OCI-LY1 (cell line): ENCODE results near the gene PCNX2.

Source experiments
- H2AFZ ChIP-seq: fragments of 200-600 bp; sonication (generic), shearing (Covaris generic); 2 replicates; pipeline ENCODE4 v1.6.0; 2014; ENCODE audit warnings: antibody characterized with exemption, mild to moderate bottlenecking, low read length
- H3F3A ChIP-seq: fragments of 200-600 bp; sonication (generic), shearing (Covaris generic); 2 replicates; pipeline ENCODE4 v1.6.0; 2014; ENCODE audit warnings: mild to moderate bottlenecking, antibody characterized with exemption, low read length, moderate library complexity; ENCODE audit not compliant: insufficient read depth
- H3K27ac ChIP-seq: fragments of 200-600 bp; sonication (generic); 2 replicates; pipeline ENCODE4 v1.5.1; 2014; ENCODE audit warnings: low read length, mixed run types, mild to moderate bottlenecking, low read depth; ENCODE audit not compliant: poor library complexity, severe bottlenecking
- H3K27me3 ChIP-seq: fragments of 200-600 bp; sonication (generic); 2 replicates; pipeline ENCODE4 v1.6.0; 2014; ENCODE audit warnings: antibody characterized with exemption, mild to moderate bottlenecking, low read length, moderate library complexity; ENCODE audit not compliant: insufficient read depth
- H3K36me3 ChIP-seq: fragments of 200-600 bp; sonication (generic); 2 replicates; pipeline ENCODE4 v1.6.1; 2014; ENCODE audit warnings: mild to moderate bottlenecking, antibody characterized with exemption, low read length, moderate library complexity, mixed read lengths; ENCODE audit not compliant: insufficient read depth
- H3K4me1 ChIP-seq: fragments of 200-600 bp; sonication (generic); 2 replicates; pipeline ENCODE4 v1.5.1; 2014; ENCODE audit warnings: mild to moderate bottlenecking, low read length, moderate library complexity; ENCODE audit not compliant: insufficient read depth, severe bottlenecking
- H3K4me2 ChIP-seq: fragments of 200-600 bp; sonication (generic), shearing (Covaris generic); 2 replicates; pipeline ENCODE4 v1.6.1; 2014; ENCODE audit warnings: low read length
- H3K4me3 ChIP-seq: fragments of 200-600 bp; sonication (generic); 2 replicates; pipeline ENCODE4 v1.5.1; 2014; ENCODE audit warnings: low read length, low read depth, mild to moderate bottlenecking, mixed read lengths; ENCODE audit not compliant: poor library complexity, severe bottlenecking
- H3K79me2 ChIP-seq: fragments of 200-600 bp; shearing (Covaris generic); 2 replicates; pipeline ENCODE4 v1.6.1; 2016; ENCODE audit warnings: mixed run types, low read length, mixed read lengths; ENCODE audit not compliant: insufficient read depth
- H3K9ac ChIP-seq: fragments of 200-600 bp; sonication (generic), shearing (Covaris generic); 2 replicates; pipeline ENCODE4 v1.6.1; 2014; ENCODE audit warnings: mild to moderate bottlenecking, low read length, mixed read lengths
- H3K9me2 ChIP-seq: fragments of 200-600 bp; sonication (generic), shearing (Covaris generic); 2 replicates; pipeline ENCODE4 v1.6.1; 2014; ENCODE audit warnings: low read depth, mild to moderate bottlenecking, low read length, mixed read lengths
- H3K9me3 ChIP-seq: fragments of 200-600 bp; shearing (Covaris generic); 2 replicates; pipeline ENCODE4 v1.6.1; 2014; ENCODE audit warnings: low read length, mixed read lengths
- H4K20me1 ChIP-seq: fragments of 200-600 bp; sonication (generic), shearing (Covaris generic); 2 replicates; pipeline ENCODE4 v1.6.0; 2016; ENCODE audit warnings: mild to moderate bottlenecking, low read length; ENCODE audit not compliant: insufficient read depth
- EZH2 ChIP-seq: fragments of 200-600 bp; sonication (generic), shearing (Covaris generic); IDR thresholded peaks from 2 replicates; pipeline ENCODE4 v1.8.0; 2017; ENCODE audit warnings: borderline replicate concordance, mixed run types, mild to moderate bottlenecking, antibody characterized with exemption, low read length, moderate library complexity, mixed read lengths
- TF ChIP-seq, protein P1 (sequence below): fragments of 200-600 bp; sonication (generic), shearing (Covaris generic); IDR thresholded peaks from 2 replicates; pipeline ENCODE4 v1.5.1; 2017; ENCODE audit warnings: mild to moderate bottlenecking, antibody characterized with exemption, low read length, moderate library complexity, mixed read lengths

The PCNX2 gene

GRCh38 chr1:232968965-232969364 is 326.6 kb downstream of the PCNX2 start:
- H3K27me3 ChIP-seq, result no peaks in the 10 kb centered on the region
- no peaks in the 10 kb centered on the region for H3K9me2 ChIP-seq
- TF ChIP-seq, protein P1, sequence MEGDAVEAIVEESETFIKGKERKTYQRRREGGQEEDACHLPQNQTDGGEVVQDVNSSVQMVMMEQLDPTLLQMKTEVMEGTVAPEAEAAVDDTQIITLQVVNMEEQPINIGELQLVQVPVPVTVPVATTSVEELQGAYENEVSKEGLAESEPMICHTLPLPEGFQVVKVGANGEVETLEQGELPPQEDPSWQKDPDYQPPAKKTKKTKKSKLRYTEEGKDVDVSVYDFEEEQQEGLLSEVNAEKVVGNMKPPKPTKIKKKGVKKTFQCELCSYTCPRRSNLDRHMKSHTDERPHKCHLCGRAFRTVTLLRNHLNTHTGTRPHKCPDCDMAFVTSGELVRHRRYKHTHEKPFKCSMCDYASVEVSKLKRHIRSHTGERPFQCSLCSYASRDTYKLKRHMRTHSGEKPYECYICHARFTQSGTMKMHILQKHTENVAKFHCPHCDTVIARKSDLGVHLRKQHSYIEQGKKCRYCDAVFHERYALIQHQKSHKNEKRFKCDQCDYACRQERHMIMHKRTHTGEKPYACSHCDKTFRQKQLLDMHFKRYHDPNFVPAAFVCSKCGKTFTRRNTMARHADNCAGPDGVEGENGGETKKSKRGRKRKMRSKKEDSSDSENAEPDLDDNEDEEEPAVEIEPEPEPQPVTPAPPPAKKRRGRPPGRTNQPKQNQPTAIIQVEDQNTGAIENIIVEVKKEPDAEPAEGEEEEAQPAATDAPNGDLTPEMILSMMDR, result no peak
- TF ChIP-seq EZH2, result no peak
- no peak overlapping the region for H3K27ac ChIP-seq
- H3K4me1 ChIP-seq, result no peaks in the 10 kb centered on the region
- no peaks in the 10 kb centered on the region for H4K20me1 ChIP-seq
- H3K79me2 ChIP-seq, result no peaks in the 10 kb centered on the region
- H3K9ac ChIP-seq, result no peak overlapping the region
- H3F3A ChIP-seq, result no peaks in the 10 kb centered on the region
- H3K9me3 ChIP-seq, result peaks cover 11% of the 10 kb centered on the region; the same call in 1 of the 2 replicates
- no peak overlapping the region for H3K4me3 ChIP-seq
- no peak overlapping the region for H3K4me2 ChIP-seq
- H2AFZ ChIP-seq, result no peak overlapping the region
- H3K36me3 ChIP-seq, result peaks cover 70% of the 10 kb centered on the region

- Histone ChIP-seq H2AFZ (no peak overlapping the region), H3K27me3 (no peaks in the 10 kb centered on the region), H3K79me2 (no peaks in the 10 kb centered on the region), H3K9ac (no peak overlapping the region), H3K27ac (no peak overlapping the region), H3K9me3 (peaks cover 6% of the 10 kb centered on the region; the same call in 1 of the 2 replicates), H3K36me3 (peaks cover 70% of the 10 kb centered on the region), H3K4me3 (no peak overlapping the region), H3K4me2 (no peak overlapping the region), H4K20me1 (no peaks in the 10 kb centered on the region), H3K4me1 (no peaks in the 10 kb centered on the region), H3F3A (no peaks in the 10 kb centered on the region), H3K9me2 (no peaks in the 10 kb centered on the region)
- TF ChIP-seq, protein P1, result no peak
- TF ChIP-seq EZH2, result no peak
These were observed 327.1 kb downstream of the PCNX2 start for GRCh38 chr1:232968391-232968790.

GRCh38 chr1:232966663-232967062 is 328.9 kb downstream of the PCNX2 start:
- Histone ChIP-seq H2AFZ (no peak overlapping the region), H3K4me3 (no peak overlapping the region), H3F3A (no peaks in the 10 kb centered on the region), H4K20me1 (no peaks in the 10 kb centered on the region), H3K79me2 (no peaks in the 10 kb centered on the region), H3K4me1 (no peaks in the 10 kb centered on the region), H3K9me2 (no peaks in the 10 kb centered on the region), H3K9ac (no peak overlapping the region), H3K4me2 (no peak overlapping the region), H3K27me3 (no peaks in the 10 kb centered on the region), H3K27ac (no peak overlapping the region), H3K36me3 (peaks cover 61% of the 10 kb centered on the region), H3K9me3 (no peaks in the 10 kb centered on the region)
- no peak for TF ChIP-seq EZH2
- TF ChIP-seq, protein P1, result no peak
